Gastrocnemius medialis (tissue), 4 donors: Measurements from ENCODE around the gene NEDD4. TPM values are rescaled to one million over a fixed set of nuclear protein-coding genes. Genes with fewer than 3 reads are reported as not detected.

Experiments used
- ATAC-seq, 2 donors: fragments of 150-250 bp; one replicate each; pipeline ENCODE4 v1.9.1; 2016
- DNase-seq, 2 donors: peaks; one replicate each; pipeline ENCODE4 v3.0.0-alpha.2; 2019
- H3K27ac ChIP-seq, 4 donors: fragments of 200-600 bp; sonication (generic); 1 replicate in 1 of 4; 2 replicates in 3 of 4; pipeline ENCODE4 v1.5.1; 2016 to 2018; ENCODE audit warnings: mild to moderate bottlenecking in 2 of 4, moderate library complexity in 1 of 4
- H3K27me3 ChIP-seq, 3 donors: fragments of 200-600 bp; sonication (generic) in 2 of 3; 1 replicate in 1 of 3; 2 replicates in 2 of 3; pipeline versions ENCODE4 v1.5.1 to v1.6.0; 2016 to 2019; ENCODE audit warnings: mild to moderate bottlenecking in 1 of 3, moderate library complexity in 1 of 3
- H3K36me3 ChIP-seq, 2 donors: fragments of 200-600 bp; sonication (generic) in 1 of 2; one replicate each; pipeline ENCODE4 v1.5.1; 2017 to 2018
- H3K4me1 ChIP-seq, 2 donors: fragments of 200-600 bp; sonication (generic) in 1 of 2; one replicate each; pipeline ENCODE4 v1.5.1; 2016 to 2017; ENCODE audit warnings: mild to moderate bottlenecking in 2 of 2
- H3K4me3 ChIP-seq, 4 donors: fragments of 200-600 bp; sonication (generic) in 3 of 4; 1 replicate in 1 of 4; 2 replicates in 3 of 4; pipeline ENCODE4 v1.5.1; 2016 to 2019; ENCODE audit warnings: mild to moderate bottlenecking in 2 of 4
- H3K9me3 ChIP-seq, 3 donors: fragments of 200-600 bp; sonication (generic) in 2 of 3; 1 replicate in 1 of 3; 2 replicates in 2 of 3; pipeline ENCODE4 v1.5.1; 2016 to 2019
- CTCF ChIP-seq, 5 experiments: fragments of 450-650 bp in 3 of 5; fragments of 200-600 bp in 2 of 5; sonication (generic) in 2 of 5; IDR thresholded peaks in 4 of 5; conservative IDR thresholded peaks in 1 of 5; 1 replicate in 4 of 5; 2 replicates in 1 of 5; pipeline ENCODE4 v1.5.1; 2016 to 2019; ENCODE audit warnings: antibody characterized with exemption in 5 of 5, mild to moderate bottlenecking in 3 of 5, moderate library complexity in 3 of 5
- POLR2A ChIP-seq, 2 donors: fragments of 450-650 bp; IDR thresholded peaks; one replicate each; pipeline ENCODE4 v1.6.1; 2017; ENCODE audit warnings: antibody characterized with exemption in 2 of 2, mild to moderate bottlenecking in 2 of 2, moderate library complexity in 2 of 2
- in situ Hi-C, 4 donors: fragments of 200-750 bp; cut with MboI; loops; one replicate each; pipeline versions ENCODE4 v1.15.0 to v1.8.0; 2017; ENCODE audit warnings: low sequenced_read_pairs in 4 of 4
- intact Hi-C: fragments of 100-400 bp; cut with DNase I; formaldehyde crosslinking; loops from one replicate; pipeline ENCODE4 v1.15.1; 2023; ENCODE audit warnings: low total_unique reads
- total RNA-seq, 4 donors: library from RNA; depleted of rRNA; stranded (reverse); fragments of >200 nt; gene quantifications; one replicate each; pipeline versions ENCODE4 v1.1.0 to v1.2.3, GENCODE V29; 2016

NEDD4 gene
- total RNA-seq, 4 donors from 2014 or later, result 45.4 to 475 (median 205) TPM

GRCh38 chr15:55819397-55820034 is 173.9 kb downstream of the NEDD4 start:
- intact Hi-C loops, result no loop called here
- in situ Hi-C loops, result no loop called here
- Histone ChIP-seq H3K4me3 (no peak overlapping the region), H3K4me1 (no peaks in the 10 kb centered on the region), H3K36me3 (no peaks in the 10 kb centered on the region), H3K27me3 (no peaks in the 10 kb centered on the region), H3K9me3 (no peaks in the 10 kb centered on the region), H3K27ac (no peak overlapping the region)
- ATAC-seq (no peak), DNase-seq (no peak)
- TF ChIP-seq CTCF (IDR thresholded peaks at IDR 0.05 in 4 of 5, conservative IDR thresholded peaks at IDR 0.05 in 1 of 5) (no peak), POLR2A (IDR thresholded peaks at IDR 0.05) (no peak)

GRCh38 chr15:55816017-55816416 is 177.4 kb downstream of the NEDD4 start:
- Histone ChIP-seq H3K4me1 (no peaks in the 10 kb centered on the region), H3K4me3 (no peak overlapping the region), H3K9me3 (no peaks in the 10 kb centered on the region), H3K27ac (no peak overlapping the region), H3K27me3 (no peaks in the 10 kb centered on the region), H3K36me3 (no peaks in the 10 kb centered on the region)
- DNase-seq (no peak), ATAC-seq (no peak)
- TF ChIP-seq CTCF (IDR thresholded peaks at IDR 0.05 in 4 of 5, conservative IDR thresholded peaks at IDR 0.05 in 1 of 5), result no peak
- no peak for TF ChIP-seq POLR2A (IDR thresholded peaks at IDR 0.05)
- in situ Hi-C loops, result no loop called here
- intact Hi-C loops, result no loop called here

- DNase-seq, result no peak
- in situ Hi-C loops, result no loop called here
- H3K4me1 ChIP-seq, result no peaks in the 10 kb centered on the region
- intact Hi-C loops, result no loop called here
- H3K36me3 ChIP-seq, result no peaks in the 10 kb centered on the region
- H3K27me3 ChIP-seq, result no peaks in the 10 kb centered on the region
- no peak overlapping the region for H3K4me3 ChIP-seq
- TF ChIP-seq CTCF (IDR thresholded peaks at IDR 0.05 in 4 of 5, conservative IDR thresholded peaks at IDR 0.05 in 1 of 5), result no peak
- no peak for TF ChIP-seq POLR2A (IDR thresholded peaks at IDR 0.05)
- H3K9me3 ChIP-seq, result no peaks in the 10 kb centered on the region
- no peak for ATAC-seq
- no peak overlapping the region for H3K27ac ChIP-seq
Observed at GRCh38 chr15:55802600-55803376, 190.6 kb downstream of the NEDD4 start.

- no peak for DNase-seq
- in situ Hi-C loops (no loop called here), intact Hi-C loops (no loop called here)
- Histone ChIP-seq H3K27ac (no peak overlapping the region), H3K4me3 (no peak overlapping the region), H3K4me1 (no peaks in the 10 kb centered on the region), H3K9me3 (no peaks in the 10 kb centered on the region), H3K36me3 (no peaks in the 10 kb centered on the region), H3K27me3 (no peaks in the 10 kb centered on the region)
- TF ChIP-seq POLR2A (IDR thresholded peaks at IDR 0.05) (no peak), CTCF (IDR thresholded peaks at IDR 0.05 in 4 of 5, conservative IDR thresholded peaks at IDR 0.05 in 1 of 5) (no peak)
- no peak for ATAC-seq
Observed at GRCh38 chr15:55800216-55800615, 193.2 kb downstream of the NEDD4 start.
